Duodenal mucosa (tissue), 2 donors: Measurements from ENCODE around the gene BLOC1S5.

Experiments
- H3K27ac ChIP-seq: one replicate; pipeline ENCODE4 v1.7.0; 2013; ENCODE audit warnings: low read depth, low read length
- H3K27me3 ChIP-seq, 2 donors: one replicate each; pipeline ENCODE4 v1.7.0; 2013; ENCODE audit warnings: low read length in 2 of 2, control low read depth in 1 of 2; ENCODE audit not compliant: insufficient read depth in 2 of 2, control insufficient read depth in 1 of 2
- H3K36me3 ChIP-seq, 2 donors: one replicate each; pipeline ENCODE4 v1.7.0; 2013; ENCODE audit warnings: low read length in 2 of 2, control low read depth in 1 of 2; ENCODE audit not compliant: insufficient read depth in 2 of 2, control insufficient read depth in 1 of 2
- H3K4me1 ChIP-seq, 2 donors: one replicate each; pipeline ENCODE4 v1.7.0; 2013; ENCODE audit warnings: low read length in 2 of 2, control low read depth in 1 of 2; ENCODE audit not compliant: insufficient read depth in 2 of 2, control insufficient read depth in 1 of 2
- H3K4me3 ChIP-seq, 2 donors: one replicate each; pipeline ENCODE4 v1.7.0; 2013; ENCODE audit warnings: low read length in 2 of 2, low read depth in 1 of 2
- H3K9ac ChIP-seq, 2 donors: one replicate each; pipeline ENCODE4 v1.7.0; 2013; ENCODE audit warnings: low read length in 2 of 2, low read depth in 1 of 2
- H3K9me3 ChIP-seq, 2 donors: one replicate each; pipeline ENCODE4 v1.7.0; 2013; ENCODE audit warnings: low read length in 2 of 2, control low read depth in 1 of 2; ENCODE audit not compliant: control insufficient read depth in 1 of 2

BLOC1S5 gene

GRCh38 chr6:8100159-8100854, 36.1 kb upstream of the BLOC1S5 start:
- no peak overlapping the region for H3K9ac ChIP-seq
- H3K4me3 ChIP-seq, result no peak overlapping the region
- no peak overlapping the region for H3K27ac ChIP-seq
- H3K36me3 ChIP-seq, result peaks cover 7 to 16% of the 10 kb centered on the region in 2 donors
- H3K27me3 ChIP-seq, result no peaks in the 10 kb centered on the region
- H3K9me3 ChIP-seq, result no peaks in the 10 kb centered on the region
- peaks cover 6 to 7% of the 10 kb centered on the region in 2 donors for H3K4me1 ChIP-seq

- Histone ChIP-seq H3K27ac (no peak overlapping the region), H3K9me3 (peaks cover 4 to 5% of the 10 kb centered on the region in 2 donors), H3K27me3 (no peaks in the 10 kb centered on the region), H3K4me3 (no peak overlapping the region), H3K9ac (no peak overlapping the region), H3K4me1 (no peaks in the 10 kb centered on the region), H3K36me3 (peaks cover 36 to 54% of the 10 kb centered on the region in 2 donors)
These were observed 26.5 kb upstream of the BLOC1S5 start for GRCh38 chr6:8090650-8091049.

GRCh38 chr6:8088886-8089285, 24.7 kb upstream of the BLOC1S5 start:
- peaks cover 4 to 5% of the 10 kb centered on the region in 2 donors for H3K9me3 ChIP-seq
- H3K27ac ChIP-seq, result no peak overlapping the region
- H3K9ac ChIP-seq, result no peak overlapping the region
- peaks cover 29 to 45% of the 10 kb centered on the region in 2 donors for H3K36me3 ChIP-seq
- no peaks in the 10 kb centered on the region for H3K27me3 ChIP-seq
- no peak overlapping the region for H3K4me3 ChIP-seq
- no peaks in the 10 kb centered on the region for H3K4me1 ChIP-seq

GRCh38 chr6:8087870-8088754, 23.9 kb upstream of the BLOC1S5 start:
- Histone ChIP-seq H3K9me3 (peaks cover 4 to 5% of the 10 kb centered on the region in 2 donors), H3K9ac (no peak overlapping the region), H3K36me3 (peaks cover 29 to 45% of the 10 kb centered on the region in 2 donors), H3K4me3 (no peak overlapping the region), H3K27me3 (no peaks in the 10 kb centered on the region), H3K27ac (no peak overlapping the region), H3K4me1 (peaks cover 0 to 5% of the 10 kb centered on the region in 2 donors)

GRCh38 chr6:8086755-8087306, 22.6 kb upstream of the BLOC1S5 start:
- no peak overlapping the region for H3K4me3 ChIP-seq
- peaks cover 29 to 45% of the 10 kb centered on the region in 2 donors for H3K36me3 ChIP-seq
- H3K9me3 ChIP-seq, result peaks cover 4 to 5% of the 10 kb centered on the region in 2 donors
- H3K27me3 ChIP-seq, result no peaks in the 10 kb centered on the region
- no peak overlapping the region for H3K9ac ChIP-seq
- H3K4me1 ChIP-seq, result peaks cover 0 to 10% of the 10 kb centered on the region in 2 donors
- H3K27ac ChIP-seq, result no peak overlapping the region

GRCh38 chr6:8085053-8085511, 20.9 kb upstream of the BLOC1S5 start:
- no peak overlapping the region for H3K4me3 ChIP-seq
- H3K36me3 ChIP-seq, result peaks cover 20 to 36% of the 10 kb centered on the region in 2 donors
- no peaks in the 10 kb centered on the region for H3K9me3 ChIP-seq
- no peak overlapping the region for H3K27ac ChIP-seq
- H3K27me3 ChIP-seq, result no peaks in the 10 kb centered on the region
- no peak overlapping the region for H3K9ac ChIP-seq
- H3K4me1 ChIP-seq, result peaks cover 0 to 17% of the 10 kb centered on the region in 2 donors

GRCh38 chr6:8084586-8084985, 20.4 kb upstream of the BLOC1S5 start:
- Histone ChIP-seq H3K4me3 (no peak overlapping the region), H3K27ac (no peak overlapping the region), H3K36me3 (peaks cover 19 to 34% of the 10 kb centered on the region in 2 donors), H3K4me1 (peaks cover 0 to 17% of the 10 kb centered on the region in 2 donors), H3K9ac (no peak overlapping the region), H3K27me3 (no peaks in the 10 kb centered on the region), H3K9me3 (no peaks in the 10 kb centered on the region)

GRCh38 chr6:8082954-8083858, 19.0 kb upstream of the BLOC1S5 start:
- Histone ChIP-seq H3K4me3 (no peak overlapping the region), H3K27ac (no peak overlapping the region), H3K36me3 (peaks cover 10 to 20% of the 10 kb centered on the region in 2 donors), H3K27me3 (no peaks in the 10 kb centered on the region), H3K9ac (no peak overlapping the region), H3K9me3 (no peaks in the 10 kb centered on the region), H3K4me1 (peaks cover 0 to 17% of the 10 kb centered on the region in 2 donors)

GRCh38 chr6:8082572-8082953, 18.4 kb upstream of the BLOC1S5 start:
- no peak overlapping the region for H3K4me3 ChIP-seq
- H3K27ac ChIP-seq, result no peak overlapping the region
- H3K9ac ChIP-seq, result no peak overlapping the region
- no peaks in the 10 kb centered on the region for H3K9me3 ChIP-seq
- H3K27me3 ChIP-seq, result no peaks in the 10 kb centered on the region
- H3K4me1 ChIP-seq, result peaks cover 0 to 17% of the 10 kb centered on the region in 2 donors
- H3K36me3 ChIP-seq, result peaks cover 4 to 14% of the 10 kb centered on the region in 2 donors
